HG02798 (cell line): ENCODE data around the gene SLC25A19.

Experiments
- ATAC-seq: cut with Tn5 transposase; IDR thresholded peaks from one replicate; pipeline ENCODE4 v1.9.1; 2021; ENCODE audit warnings: mild to moderate bottlenecking; ENCODE audit not compliant: unreplicated experiment, poor library complexity

Gene SLC25A19

DNA sequence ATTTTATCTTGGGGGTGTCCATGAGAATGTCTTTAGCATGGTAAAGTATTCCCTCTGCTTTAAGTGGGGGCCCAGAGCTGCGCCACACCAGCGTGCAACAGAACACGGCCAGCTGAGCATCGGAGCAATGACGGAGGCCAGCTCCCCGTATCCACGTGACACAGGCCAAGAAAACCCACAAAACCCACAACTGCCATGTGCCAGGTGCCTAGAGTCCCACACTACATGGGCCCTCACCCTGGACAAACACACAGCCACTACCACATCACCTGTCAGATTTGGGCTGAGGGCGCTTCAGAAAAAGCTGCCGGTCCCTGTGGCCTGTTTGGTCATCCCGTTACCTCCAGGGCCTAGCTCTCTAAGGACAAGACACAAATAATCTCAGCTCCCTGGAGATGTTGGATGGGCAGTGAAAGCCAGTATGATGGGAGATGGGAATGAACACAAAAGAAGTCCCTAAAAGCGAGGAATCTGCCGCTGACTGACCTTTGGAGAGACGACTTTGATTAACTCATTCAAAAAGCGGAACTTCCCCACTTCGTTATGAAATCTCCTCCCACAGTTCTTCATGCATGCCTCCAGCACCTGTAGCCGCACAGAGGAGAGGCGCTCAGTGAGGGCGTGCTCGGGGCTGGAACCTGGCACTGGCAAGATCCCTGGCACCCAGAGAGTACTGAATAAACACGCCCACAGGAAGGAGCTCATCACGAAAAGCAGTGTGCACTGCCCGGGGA, 44.9 kb downstream of the SLC25A19 start:
- ATAC-seq = no peak

GRCh38 chr17:75242461-75243042, 46.7 kb downstream of the SLC25A19 start:
- no peak for ATAC-seq

GRCh38 chr17:75241996-75242460, 47.2 kb downstream of the SLC25A19 start:
- no peak for ATAC-seq

DNA sequence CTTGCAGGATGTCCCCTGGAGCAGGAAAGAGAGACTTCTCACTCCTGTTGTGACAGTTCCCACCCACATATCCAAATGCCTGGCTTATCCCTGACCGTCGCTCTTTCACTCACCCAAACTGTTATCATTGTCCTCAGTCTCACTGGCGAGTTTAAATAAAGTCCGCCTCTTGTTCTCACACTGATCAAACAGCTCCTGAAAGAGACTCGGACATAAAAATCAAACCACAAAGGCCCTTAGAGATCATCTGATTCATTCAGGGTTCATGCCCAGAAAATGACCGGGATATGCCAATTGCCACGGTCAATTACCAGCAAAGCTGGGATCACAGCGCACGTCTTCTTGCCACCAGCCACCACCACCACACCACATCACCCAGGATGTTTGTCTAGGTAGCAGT, 47.7 kb downstream of the SLC25A19 start:
- ATAC-seq = no peak

DNA sequence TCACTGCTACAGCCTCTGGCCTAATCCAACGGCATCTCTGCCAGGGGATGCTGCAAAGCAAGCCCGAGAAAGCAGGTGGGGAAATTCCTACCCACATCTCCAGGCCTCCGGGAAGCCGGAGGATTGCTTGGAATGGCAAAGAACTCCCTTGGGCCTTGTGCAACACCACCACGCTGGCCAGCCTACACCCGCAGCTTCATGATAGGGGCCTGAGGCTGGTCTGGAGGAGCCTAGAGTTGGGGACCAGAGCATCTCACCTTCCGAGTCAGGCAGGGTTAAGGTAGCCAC, 48.1 kb downstream of the SLC25A19 start:
- no peak for ATAC-seq

- no peak for ATAC-seq
Measured at GRCh38 chr17:75240394-75241142, 48.7 kb downstream of the SLC25A19 start.

- ATAC-seq = no peak
Measured at GRCh38 chr17:75239778-75240393, 49.3 kb downstream of the SLC25A19 start.

DNA sequence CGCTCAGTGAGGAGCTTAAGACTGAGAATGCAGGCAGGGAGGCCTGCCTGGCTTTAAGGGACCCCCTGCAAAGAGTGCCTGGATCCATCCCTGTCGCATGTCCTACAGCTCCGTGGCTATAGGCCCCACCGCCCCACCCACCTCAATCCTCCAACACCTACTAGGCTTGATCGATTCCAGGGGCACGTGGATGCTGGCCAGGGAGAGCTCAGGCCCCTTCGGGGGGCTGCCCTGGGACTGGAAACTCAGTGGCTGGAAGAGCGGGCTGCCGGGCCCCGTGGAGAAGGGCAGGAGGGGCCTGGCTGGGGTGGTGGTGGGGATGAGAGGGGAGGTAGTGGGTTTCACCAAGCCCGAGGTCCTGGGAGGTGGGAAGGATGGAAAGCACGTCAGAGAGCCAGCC, 50.0 kb downstream of the SLC25A19 start:
- ATAC-seq = no peak

DNA sequence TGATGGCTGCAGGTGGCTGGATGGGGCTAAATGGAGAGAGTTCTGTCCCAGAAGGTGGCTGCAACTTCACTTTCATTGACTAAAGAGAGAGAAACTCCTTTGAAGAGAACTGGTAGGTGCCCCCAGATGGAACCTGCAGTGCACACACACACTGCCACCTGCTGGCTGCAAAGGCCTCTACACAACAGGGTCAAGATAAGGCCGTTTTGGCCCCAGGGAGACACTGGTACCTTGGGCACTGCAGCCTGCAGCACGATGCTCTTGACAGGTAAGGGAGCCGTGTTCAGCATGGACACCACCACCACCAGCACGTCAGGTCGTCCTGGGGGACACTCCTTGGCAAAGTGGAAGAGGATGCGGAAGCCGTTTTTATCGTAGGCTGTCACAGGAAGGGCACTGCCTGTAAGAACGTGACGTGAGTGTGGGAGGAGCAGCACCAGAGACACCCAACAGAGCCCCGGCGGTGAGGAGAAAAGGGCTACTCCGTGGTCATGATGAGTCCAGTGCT, 50.5 kb downstream of the SLC25A19 start:
- ATAC-seq = no peak

DNA sequence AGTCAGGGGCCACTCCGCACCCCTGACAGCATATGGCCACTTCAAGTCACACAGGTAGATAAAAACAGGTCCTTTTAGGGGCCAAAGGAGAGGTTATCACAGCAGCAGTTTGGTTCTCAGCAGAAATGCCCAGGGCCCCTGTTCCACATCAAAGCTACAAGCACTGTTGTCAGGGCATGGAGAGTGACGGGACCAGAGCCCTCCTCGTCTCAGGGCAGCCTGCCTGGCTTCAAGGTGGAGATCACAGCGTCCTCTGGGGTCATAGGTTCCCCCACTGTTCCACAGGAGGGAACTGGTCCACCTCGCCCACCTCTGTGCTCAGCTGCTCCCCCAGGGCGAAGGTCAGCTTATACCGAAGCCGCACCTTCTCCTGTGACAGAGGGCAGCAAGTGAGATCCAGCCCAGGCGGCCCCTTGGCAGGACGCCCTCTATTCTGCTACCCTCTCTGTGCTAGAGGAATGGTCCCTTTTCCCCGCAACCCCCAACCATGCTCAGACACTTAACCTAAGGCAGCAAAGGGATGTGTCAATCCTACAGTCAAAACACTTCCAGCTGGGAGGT, 51.1 kb downstream of the SLC25A19 start:
- ATAC-seq = no peak

DNA sequence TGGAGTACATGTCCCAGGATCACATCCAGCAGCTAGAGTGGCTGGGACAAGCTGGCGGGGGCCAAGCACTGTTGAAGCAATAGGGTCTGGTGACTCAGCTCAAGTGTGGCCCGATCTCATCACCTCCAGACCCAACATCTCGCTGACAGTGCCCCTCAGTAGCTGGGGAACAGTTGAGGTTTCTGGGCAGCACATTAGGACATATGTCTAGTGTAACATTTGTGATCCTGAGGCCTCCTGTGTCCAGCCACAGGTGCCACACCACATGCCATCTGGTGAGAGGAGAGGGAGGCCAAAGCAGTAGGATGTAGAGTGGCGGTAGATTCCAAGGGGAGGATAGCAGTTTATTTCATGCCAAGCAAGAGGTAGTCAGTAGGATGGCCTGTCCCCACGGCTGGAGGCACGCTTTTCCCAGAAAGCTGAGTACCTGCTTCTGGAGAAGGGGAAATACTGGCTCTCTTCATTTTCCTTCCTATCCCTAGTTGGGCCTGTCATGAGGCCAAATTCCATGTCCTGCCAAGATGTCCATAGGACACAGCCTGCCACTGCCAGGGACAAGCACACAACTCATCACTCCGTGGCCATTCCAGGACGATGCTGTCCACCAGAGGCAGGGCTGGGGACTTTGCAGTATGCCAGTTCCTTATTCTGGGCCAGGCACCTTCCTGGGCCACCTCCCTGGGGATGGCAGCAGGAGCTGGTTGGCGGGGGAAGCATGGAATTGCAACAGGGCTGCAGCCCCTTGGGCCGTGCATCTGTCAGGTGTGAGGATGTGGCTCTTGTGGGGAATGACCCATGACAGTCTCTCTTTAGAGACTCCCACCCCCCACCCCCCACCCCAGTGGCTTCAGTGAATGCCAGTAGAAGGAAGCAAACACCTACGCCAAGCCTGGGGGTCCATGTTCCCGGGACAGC, 51.9 kb downstream of the SLC25A19 start:
- no peak for ATAC-seq

DNA sequence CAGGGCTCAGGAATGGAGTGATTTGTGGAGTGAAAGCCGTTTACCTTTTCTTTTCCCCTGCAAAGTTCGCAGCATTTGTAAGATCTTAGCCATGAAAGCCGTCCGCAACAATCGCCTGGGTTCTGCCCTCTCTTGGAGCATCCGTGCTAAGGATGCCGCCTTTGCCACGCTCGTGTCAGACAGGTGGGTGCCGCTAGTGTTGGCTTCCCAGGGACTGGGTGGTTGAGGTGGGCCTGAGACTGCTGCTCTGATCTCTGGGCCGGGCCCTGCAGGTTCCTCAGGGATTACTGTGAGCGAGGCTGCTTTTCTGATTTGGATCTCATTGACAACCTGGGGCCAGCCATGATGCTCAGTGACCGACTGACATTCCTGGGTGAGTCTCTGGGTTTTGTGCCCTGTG, 56.4 kb downstream of the SLC25A19 start:
- ATAC-seq = no peak

DNA sequence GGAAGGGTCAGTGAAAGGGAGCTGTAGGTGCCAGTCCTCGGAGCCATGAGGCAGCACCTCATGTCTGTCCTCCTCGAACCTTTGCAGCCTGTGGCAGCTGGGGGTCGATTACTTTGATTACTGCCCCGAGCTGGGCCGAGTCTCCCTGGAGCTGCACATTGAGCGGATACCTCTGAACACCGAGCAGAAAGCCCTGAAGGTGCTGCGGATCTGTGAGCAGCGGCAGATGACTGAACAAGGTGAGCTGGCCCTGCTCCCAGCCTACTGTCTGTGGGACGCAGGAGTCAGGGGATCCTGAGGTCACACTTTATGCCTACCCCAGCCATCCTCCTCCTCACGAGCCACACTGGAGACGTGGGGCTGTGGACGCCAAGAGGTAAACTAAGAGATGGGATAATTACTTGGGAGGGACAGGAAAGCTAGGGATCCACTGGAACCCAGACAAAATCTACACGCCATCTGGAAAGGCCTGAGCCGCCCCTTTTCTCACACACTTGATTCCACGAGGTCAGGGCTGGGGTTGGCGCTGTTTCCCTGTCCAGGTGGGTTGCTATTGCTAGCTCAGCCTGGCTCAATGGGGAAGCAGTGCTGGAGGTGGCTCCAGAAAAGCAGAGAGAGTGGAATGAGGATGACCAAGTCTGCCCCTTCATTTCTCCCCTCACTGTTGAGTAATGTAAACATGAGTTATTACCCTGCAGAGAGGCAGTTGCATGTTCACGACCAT, 57.3 kb downstream of the SLC25A19 start:
- no peak for ATAC-seq

DNA sequence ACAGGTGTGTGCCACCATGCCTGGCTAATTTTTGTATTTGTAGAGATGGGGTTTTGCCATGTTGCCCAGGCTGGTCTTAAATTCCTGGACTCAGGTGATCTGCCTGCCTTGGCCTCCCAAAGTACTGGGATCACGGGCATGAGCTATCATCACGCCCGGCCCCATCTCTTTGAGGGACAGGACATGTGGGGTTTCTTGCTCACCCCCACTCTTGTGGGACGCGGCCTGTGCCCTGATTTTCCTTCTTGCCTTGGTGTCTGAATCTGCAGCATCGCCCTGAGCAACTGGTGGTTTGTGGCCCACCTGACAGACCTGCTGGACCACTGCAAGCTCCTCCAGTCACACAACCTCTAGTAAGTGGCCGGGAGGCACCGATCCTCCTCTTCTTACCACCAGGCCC, 58.2 kb downstream of the SLC25A19 start:
- ATAC-seq = no peak

DNA sequence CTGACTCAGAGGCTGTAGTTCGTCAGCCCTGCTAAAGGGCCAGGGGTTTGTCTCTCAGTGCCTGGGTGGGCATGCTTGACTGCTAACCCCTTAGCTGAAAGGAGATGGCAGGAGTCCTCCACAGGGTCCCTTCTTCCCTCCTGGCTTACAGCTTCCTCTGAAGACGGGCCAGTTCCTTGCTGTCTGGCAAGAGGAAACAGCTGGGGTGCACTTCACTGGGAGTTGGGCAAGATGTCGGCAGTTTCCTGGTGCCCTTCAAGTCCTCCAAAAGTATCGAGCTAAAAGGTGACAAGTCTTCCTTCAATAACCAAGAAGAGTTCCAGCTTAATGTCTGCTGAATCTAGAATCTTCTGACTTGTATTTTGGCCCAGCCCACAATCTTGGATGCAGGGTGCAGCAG, 60.4 kb downstream of the SLC25A19 start:
- no peak for ATAC-seq

GRCh38 chr17:75228305-75228704, 60.9 kb downstream of the SLC25A19 start:
- no peak for ATAC-seq

- ATAC-seq = no peak
Measured at GRCh38 chr17:75227729-75228128, 61.5 kb downstream of the SLC25A19 start.

- no peak for ATAC-seq
Measured at GRCh38 chr17:75225016-75225415, 64.2 kb downstream of the SLC25A19 start.
